Adipocyte (in vitro differentiated cells): ENCODE results near the gene PAIP2B.
"Not testable (repeated sequence)": the region's sequence is repeated elsewhere in the genome, so short reads cannot be mapped to it uniquely, and the experiment has no call there.

ENCODE experiments used
- DNase-seq: peaks from one replicate; pipeline ENCODE4 v3.0.0-alpha.2; 2015; ENCODE audit warnings: low read depth
- H3K27me3 ChIP-seq: replicated peaks from 2 replicates; pipeline ENCODE4 v1.7.0; 2013; ENCODE audit warnings: mild to moderate bottlenecking, low read length, moderate library complexity; ENCODE audit not compliant: control insufficient read depth, insufficient read depth
- H3K36me3 ChIP-seq: 2 replicates; pipeline ENCODE4 v1.7.0; 2013; ENCODE audit warnings: low read length, mild to moderate bottlenecking, moderate library complexity; ENCODE audit not compliant: control insufficient read depth, insufficient read depth, severe bottlenecking
- H3K4me1 ChIP-seq: 2 replicates; pipeline ENCODE4 v1.7.0; 2013; ENCODE audit warnings: mild to moderate bottlenecking, low read length, moderate library complexity; ENCODE audit not compliant: control insufficient read depth, insufficient read depth
- H3K4me3 ChIP-seq: 2 replicates; pipeline ENCODE4 v1.7.0; 2013; ENCODE audit warnings: mild to moderate bottlenecking, low read length, moderate library complexity
- H3K9ac ChIP-seq: 2 replicates; pipeline ENCODE4 v1.7.0; 2013; ENCODE audit warnings: mild to moderate bottlenecking, low read length, moderate library complexity
- H3K9me3 ChIP-seq: 2 replicates; pipeline ENCODE4 v1.7.0; 2013; ENCODE audit warnings: mild to moderate bottlenecking, low read length, moderate library complexity; ENCODE audit not compliant: control insufficient read depth

The PAIP2B gene

GRCh38 chr2:71243634-71244301 lies 16.9 kb upstream of the PAIP2B start:
- Histone ChIP-seq H3K9me3 (no peaks in the 10 kb centered on the region), H3K36me3 (no peaks in the 10 kb centered on the region), H3K4me1 (no peaks in the 10 kb centered on the region), H3K4me3 (no peak overlapping the region), H3K9ac (no peak overlapping the region), H3K27me3 (peaks cover 8% of the 10 kb centered on the region)
- no peak for DNase-seq

DNA sequence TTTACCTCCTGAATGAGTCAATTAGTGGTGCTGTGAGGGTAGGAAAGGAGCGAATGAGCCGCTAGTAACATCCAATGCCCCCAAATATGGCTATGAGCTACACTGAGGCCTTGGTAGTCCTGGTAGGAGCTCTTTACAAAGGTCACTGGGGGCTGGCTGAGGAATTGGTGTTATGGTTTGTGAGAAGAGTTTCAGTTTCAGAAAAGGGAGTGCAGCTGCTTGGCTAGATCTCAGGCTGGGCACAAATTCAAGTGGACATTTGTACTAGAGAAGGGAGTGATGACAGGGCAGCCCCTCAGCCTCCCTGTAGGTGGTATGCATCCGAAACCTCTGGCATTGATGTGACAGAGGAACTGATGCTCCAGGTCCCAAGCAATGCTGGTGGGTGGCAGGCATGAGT lies 13.9 kb upstream of the PAIP2B start:
- H3K9ac ChIP-seq = no peak overlapping the region
- H3K36me3 ChIP-seq = no peaks in the 10 kb centered on the region
- no peak for DNase-seq
- H3K4me3 ChIP-seq = no peak overlapping the region
- H3K9me3 ChIP-seq = no peaks in the 10 kb centered on the region
- H3K27me3 ChIP-seq = peaks cover 26% of the 10 kb centered on the region
- no peaks in the 10 kb centered on the region for H3K4me1 ChIP-seq

- H3K9me3 ChIP-seq = peaks cover 3% of the 10 kb centered on the region
- no peak for DNase-seq
- peaks cover 30% of the 10 kb centered on the region for H3K27me3 ChIP-seq
- no peaks in the 10 kb centered on the region for H3K36me3 ChIP-seq
- H3K4me1 ChIP-seq = no peaks in the 10 kb centered on the region
- H3K4me3 ChIP-seq = no peak overlapping the region
- no peak overlapping the region for H3K9ac ChIP-seq
These were observed 11.2 kb upstream of the PAIP2B start for GRCh38 chr2:71238089-71238488.

- DNase-seq = no peak
These were observed 9.2 kb upstream of the PAIP2B start for GRCh38 chr2:71235930-71236587.

DNA sequence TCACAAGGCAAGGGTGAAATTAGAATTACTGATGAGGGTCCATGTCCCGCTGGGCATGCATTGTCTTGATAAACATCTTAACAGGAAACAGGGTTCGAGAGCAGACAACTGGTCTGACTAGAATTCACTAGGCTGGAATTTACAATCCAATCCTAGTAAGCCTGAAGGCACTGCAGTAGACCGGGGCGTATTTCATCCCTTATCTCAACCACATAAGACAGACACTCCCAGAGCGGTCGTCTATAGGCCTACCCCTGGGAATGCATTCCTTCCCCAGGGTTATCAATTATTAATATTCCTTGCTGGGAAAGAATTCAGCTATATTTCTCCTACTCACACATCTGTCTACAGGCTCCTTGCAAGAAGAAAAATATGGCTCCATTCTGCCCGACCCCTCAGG lies 6.2 kb upstream of the PAIP2B start:
- not testable (repeated sequence) for H3K9me3 ChIP-seq, H3K4me3 ChIP-seq, H3K36me3 ChIP-seq, DNase-seq, H3K9ac ChIP-seq, H3K4me1 ChIP-seq
- H3K27me3 ChIP-seq = peaks cover 19% of the 10 kb centered on the region

More at GRCh38 chr2:71235930-71236587, 9.2 kb upstream of the PAIP2B start:
- no peaks in the 10 kb centered on the region for H3K36me3 ChIP-seq
- no peak overlapping the region for H3K4me3 ChIP-seq
- peaks cover 4% of the 10 kb centered on the region for H3K9me3 ChIP-seq
- peaks cover 33% of the 10 kb centered on the region for H3K27me3 ChIP-seq
- H3K4me1 ChIP-seq = no peaks in the 10 kb centered on the region
- H3K9ac ChIP-seq = no peak overlapping the region

GRCh38 chr2:71226096-71226964 lies 573 bp downstream of the PAIP2B start:
- no peaks in the 10 kb centered on the region for H3K36me3 ChIP-seq
- no peaks in the 10 kb centered on the region for H3K27me3 ChIP-seq
- H3K9me3 ChIP-seq = no peaks in the 10 kb centered on the region
- H3K9ac ChIP-seq = peak overlapping the region; percentile 78
- peak; percentile 24 for DNase-seq
- peaks cover 5% of the 10 kb centered on the region for H3K4me1 ChIP-seq
- H3K4me3 ChIP-seq = peak overlapping the region; percentile 91

DNA sequence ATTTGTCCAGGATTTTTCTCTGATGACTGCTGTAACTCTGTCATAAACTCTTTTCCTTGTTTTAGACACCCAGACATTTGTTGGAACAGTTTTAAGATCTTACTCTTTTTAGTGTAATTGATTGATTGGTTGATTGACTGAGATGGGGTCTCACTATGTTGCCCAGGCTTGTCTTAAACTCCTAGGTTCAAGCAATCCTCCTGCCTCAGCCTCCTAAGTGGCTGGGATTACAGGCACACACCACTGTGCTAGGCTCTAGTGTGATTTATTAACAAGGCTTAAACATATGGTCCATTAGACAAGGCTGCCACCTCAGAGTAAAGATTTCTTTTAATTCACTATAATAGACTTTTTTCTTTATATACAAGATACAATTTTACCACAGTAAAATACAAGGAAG lies 2.0 kb downstream of the PAIP2B start:
- Histone ChIP-seq H3K4me1 (peaks cover 5% of the 10 kb centered on the region), H3K9me3 (no peaks in the 10 kb centered on the region), H3K9ac (no peak overlapping the region), H3K36me3 (no peaks in the 10 kb centered on the region), H3K4me3 (no peak overlapping the region), H3K27me3 (no peaks in the 10 kb centered on the region)
- DNase-seq = no peak

GRCh38 chr2:71224457-71224856 lies 2.4 kb downstream of the PAIP2B start:
- no peak for DNase-seq
- no peaks in the 10 kb centered on the region for H3K36me3 ChIP-seq
- H3K4me1 ChIP-seq = peaks cover 5% of the 10 kb centered on the region
- H3K4me3 ChIP-seq = no peak overlapping the region
- H3K9ac ChIP-seq = no peak overlapping the region
- no peaks in the 10 kb centered on the region for H3K9me3 ChIP-seq
- no peaks in the 10 kb centered on the region for H3K27me3 ChIP-seq

DNA sequence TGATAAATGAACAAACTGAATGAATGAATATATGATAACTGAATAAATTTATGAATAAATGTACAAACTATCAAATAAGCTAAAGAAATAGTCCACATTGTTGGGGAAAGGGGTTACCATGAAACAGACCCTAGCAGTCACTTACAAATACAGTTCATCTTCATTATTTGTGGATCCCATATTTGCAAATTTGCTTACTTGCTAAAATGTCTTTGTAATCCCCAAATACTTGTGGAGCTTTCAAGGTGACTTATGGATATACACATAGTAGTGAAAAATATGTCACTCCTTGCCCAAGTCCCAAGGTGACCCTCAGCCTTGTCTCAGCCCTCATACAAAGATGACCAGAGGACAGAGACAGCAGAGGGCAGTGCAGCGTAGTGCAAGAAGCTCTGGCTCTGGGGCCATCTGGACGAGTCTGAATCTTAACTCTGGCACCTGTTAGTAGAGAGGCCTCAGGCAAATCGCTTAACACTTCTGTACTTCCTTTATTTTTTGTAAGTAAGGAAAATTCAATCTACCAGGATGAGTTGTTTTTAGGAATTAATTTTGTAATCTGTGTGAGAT lies 3.1 kb downstream of the PAIP2B start:
- no peak overlapping the region for H3K4me3 ChIP-seq
- H3K36me3 ChIP-seq = no peaks in the 10 kb centered on the region
- no peaks in the 10 kb centered on the region for H3K27me3 ChIP-seq
- H3K4me1 ChIP-seq = peaks cover 5% of the 10 kb centered on the region
- no peaks in the 10 kb centered on the region for H3K9me3 ChIP-seq
- H3K9ac ChIP-seq = no peak overlapping the region
- peak; percentile 52 for DNase-seq

DNA sequence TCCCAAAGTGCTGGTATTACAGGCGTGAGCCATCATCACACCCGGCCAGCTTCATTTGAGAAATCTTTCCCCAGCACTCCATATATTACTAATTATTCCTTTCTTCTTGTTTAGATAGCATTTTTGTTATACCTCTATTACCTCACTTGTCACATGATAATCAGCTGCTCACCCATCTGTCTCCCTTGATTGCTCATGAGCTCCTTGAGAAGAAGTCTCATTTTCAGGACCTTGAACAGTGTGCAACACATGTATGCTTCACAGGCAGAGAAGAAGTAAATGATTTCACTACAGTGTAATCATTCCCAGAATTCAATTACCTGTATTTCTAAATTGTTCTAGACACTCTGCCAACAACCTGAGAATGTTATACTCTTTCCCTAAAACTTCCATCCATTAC lies 6.2 kb downstream of the PAIP2B start:
- Histone ChIP-seq H3K4me3 (no peak overlapping the region), H3K9ac (no peak overlapping the region), H3K9me3 (no peaks in the 10 kb centered on the region), H3K27me3 (no peaks in the 10 kb centered on the region), H3K4me1 (no peaks in the 10 kb centered on the region), H3K36me3 (no peaks in the 10 kb centered on the region)
- DNase-seq = no peak

DNA sequence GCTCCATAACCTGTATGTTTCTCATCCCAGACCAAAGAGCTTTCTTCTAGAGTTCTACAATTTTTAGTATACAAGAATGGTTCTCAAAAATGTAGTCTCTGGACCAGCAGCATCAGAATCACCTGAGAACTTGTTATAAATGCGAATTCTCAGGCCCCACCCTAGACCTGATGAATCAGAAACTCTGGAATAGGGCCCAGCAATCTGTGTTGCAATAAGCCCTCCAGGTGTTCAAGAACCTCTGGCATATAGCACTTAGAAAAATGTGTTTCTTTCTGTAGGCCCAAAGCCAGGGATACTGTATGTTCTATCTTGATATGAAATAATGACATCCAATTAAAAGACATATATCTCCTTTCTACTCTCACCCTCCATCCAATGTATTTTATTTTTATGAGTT lies 10.4 kb downstream of the PAIP2B start:
- Histone ChIP-seq H3K4me1 (no peaks in the 10 kb centered on the region), H3K4me3 (no peak overlapping the region), H3K9me3 (no peaks in the 10 kb centered on the region), H3K9ac (no peak overlapping the region), H3K36me3 (no peaks in the 10 kb centered on the region), H3K27me3 (no peaks in the 10 kb centered on the region)
- DNase-seq = no peak
